Suprapubic skin (tissue), 4 donors: ENCODE measurements around the gene HIVEP2. TPM values are rescaled to one million over a fixed set of nuclear protein-coding genes. Genes with fewer than 3 reads are reported as not detected.

ENCODE experiments used
- total RNA-seq, 4 donors: library from RNA; depleted of rRNA; stranded (reverse); fragments of >200 nt; gene quantifications; one replicate each; pipeline ENCODE4 v1.1.0, GENCODE V29; 2016

HIVEP2 gene
- total RNA-seq, 4 donors from 2014 or later: 23.6 to 31.3 (median 25.6) TPM

Other genes with a start within 250 kb of the HIVEP2 start
- 10 to 100 TPM; 14.5 to 22.1 (median 19.7) TPM for gene AIG1, start 115.7 kb upstream of the HIVEP2 start, total RNA-seq